Activated CD8-positive, alpha-beta memory T cell treated with anti-CD3 and anti-CD28 coated beads, Interleukin-2, amount 50 U/mL, for 4 hours (primary cell): ENCODE data around the gene DST.

Experiments
- DNase-seq: peaks from one replicate; pipeline ENCODE4 v3.0.0-alpha.2; 2020

Gene DST

DNA sequence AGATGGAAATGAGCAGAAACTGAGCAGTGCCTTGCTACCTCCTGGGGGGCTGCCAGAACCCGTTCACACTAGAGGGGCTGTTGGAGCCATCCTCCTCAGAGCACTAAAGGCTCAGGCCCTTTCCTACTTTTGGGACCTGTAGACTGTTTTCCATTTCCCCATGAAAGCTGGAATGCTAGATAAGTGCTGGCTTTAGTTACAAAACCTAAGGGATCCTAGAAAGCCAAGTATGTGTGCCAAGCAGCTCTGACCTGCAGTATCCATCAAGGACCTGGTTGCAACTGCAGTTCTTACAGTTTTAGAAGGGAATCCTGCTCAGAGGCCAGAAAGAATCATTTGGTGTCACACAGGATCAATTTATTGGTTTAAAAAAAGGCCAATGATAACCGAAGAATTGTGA lies 218.6 kb downstream of the DST start:
- DNase-seq = no peak

- DNase-seq = no peak
Observed at GRCh38 chr6:56420296-56420695, 222.4 kb downstream of the DST start.

GRCh38 chr6:56419191-56419590 lies 223.5 kb downstream of the DST start:
- no peak for DNase-seq

DNA sequence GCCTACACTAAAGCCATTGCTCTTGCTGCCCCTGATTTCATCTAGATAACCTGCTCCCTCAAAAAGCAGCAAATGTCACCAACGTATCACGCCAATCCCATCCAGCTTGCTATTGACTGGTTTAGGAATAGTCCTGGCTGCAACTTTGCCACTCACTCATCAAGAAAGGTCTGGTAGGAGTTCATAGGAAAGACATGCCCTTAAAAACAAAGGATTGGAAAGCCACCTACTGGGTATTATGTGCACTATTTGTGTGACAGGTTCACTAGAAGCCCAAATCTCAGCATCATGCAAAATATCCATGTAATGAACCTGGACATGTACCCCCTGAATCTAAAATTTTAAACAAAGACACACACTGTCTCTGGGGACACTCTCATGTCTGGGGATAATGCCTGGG lies 224.9 kb downstream of the DST start:
- no peak for DNase-seq

GRCh38 chr6:56416247-56416646 lies 226.4 kb downstream of the DST start:
- no peak for DNase-seq

GRCh38 chr6:56408976-56409375 lies 233.7 kb downstream of the DST start:
- no peak for DNase-seq
